ENCODE data around the gene GRM8. TPM values are rescaled to one million over a fixed set of nuclear protein-coding genes. Genes with fewer than 3 reads are reported as not detected.

Gene GRM8
- total RNA-seq (2014; rRNA removed; shearing (Covaris generic); ENCODE audit: low replicate concordance) = not detected in 2 replicates

GRCh38 chr7:127252778-127253280 lies at the start of gene GRM8:
TSS of gene GRM8 (minus strand) at chr7:127252941.
- peak; percentile 70 for DNase-seq (ENCODE audit: low read depth)
- in situ Hi-C loops (cut with HindIII; ENCODE audit: low pct_unique_long_range_greater_than_20kb, low sequenced_read_pairs) = no loop called here

- in situ Hi-C loops (cut with HindIII; ENCODE audit: low pct_unique_long_range_greater_than_20kb, low sequenced_read_pairs) = no loop called here
- DNase-seq (ENCODE audit: low read depth) = no peak
These were observed 38.1 kb upstream of the GRM8 start for GRCh38 chr7:127290801-127291361.

GRCh38 chr7:127290116-127290655 lies 37.4 kb upstream of the GRM8 start:
- DNase-seq (ENCODE audit: low read depth) = no peak
- in situ Hi-C loops (cut with HindIII; ENCODE audit: low pct_unique_long_range_greater_than_20kb, low sequenced_read_pairs) = no loop called here

- no peak for DNase-seq (ENCODE audit: low read depth)
- in situ Hi-C loops (cut with HindIII; ENCODE audit: low pct_unique_long_range_greater_than_20kb, low sequenced_read_pairs) = no loop called here
These were observed 34.4 kb upstream of the GRM8 start for GRCh38 chr7:127287133-127287532.

GRCh38 chr7:127270093-127270492 lies 17.4 kb upstream of the GRM8 start:
- in situ Hi-C loops (cut with HindIII; ENCODE audit: low pct_unique_long_range_greater_than_20kb, low sequenced_read_pairs) = no loop called here

GRCh38 chr7:127266047-127266446 lies 13.3 kb upstream of the GRM8 start:
- DNase-seq (ENCODE audit: low read depth) = no peak
- in situ Hi-C loops (cut with HindIII; ENCODE audit: low pct_unique_long_range_greater_than_20kb, low sequenced_read_pairs) = no loop called here

More at GRCh38 chr7:127270093-127270492, 17.4 kb upstream of the GRM8 start:
- DNase-seq (ENCODE audit: low read depth) = no peak

GRCh38 chr7:127264219-127264618 lies 11.5 kb upstream of the GRM8 start:
- no peak for DNase-seq (ENCODE audit: low read depth)
- in situ Hi-C loops (cut with HindIII; ENCODE audit: low pct_unique_long_range_greater_than_20kb, low sequenced_read_pairs) = no loop called here

- in situ Hi-C loops (cut with HindIII; ENCODE audit: low pct_unique_long_range_greater_than_20kb, low sequenced_read_pairs) = no loop called here
- DNase-seq (ENCODE audit: low read depth) = no peak
These were observed 5.4 kb upstream of the GRM8 start for GRCh38 chr7:127258111-127258510.

- no peak for DNase-seq (ENCODE audit: low read depth)
- in situ Hi-C loops (cut with HindIII; ENCODE audit: low pct_unique_long_range_greater_than_20kb, low sequenced_read_pairs) = no loop called here
These were observed 4.3 kb upstream of the GRM8 start for GRCh38 chr7:127257086-127257485.

GRCh38 chr7:127256041-127256725 lies 3.4 kb upstream of the GRM8 start:
- DNase-seq (ENCODE audit: low read depth) = no peak
- in situ Hi-C loops (cut with HindIII; ENCODE audit: low pct_unique_long_range_greater_than_20kb, low sequenced_read_pairs) = no loop called here

- no peak for DNase-seq (ENCODE audit: low read depth)
- in situ Hi-C loops (cut with HindIII; ENCODE audit: low pct_unique_long_range_greater_than_20kb, low sequenced_read_pairs) = no loop called here
These were observed 1.5 kb upstream of the GRM8 start for GRCh38 chr7:127254163-127254684.

- DNase-seq (ENCODE audit: low read depth) = peak; percentile 65
- in situ Hi-C loops (cut with HindIII; ENCODE audit: low pct_unique_long_range_greater_than_20kb, low sequenced_read_pairs) = no loop called here
These were observed 781 bp upstream of the GRM8 start for GRCh38 chr7:127253281-127254162.

- in situ Hi-C loops (cut with HindIII; ENCODE audit: low pct_unique_long_range_greater_than_20kb, low sequenced_read_pairs) = no loop called here
- no peak for DNase-seq (ENCODE audit: low read depth)
These were observed 396 bp downstream of the GRM8 start for GRCh38 chr7:127252377-127252713.

- DNase-seq (ENCODE audit: low read depth) = peak; percentile 8
- in situ Hi-C loops (cut with HindIII; ENCODE audit: low pct_unique_long_range_greater_than_20kb, low sequenced_read_pairs) = no loop called here
These were observed 1.0 kb downstream of the GRM8 start for GRCh38 chr7:127251465-127252376.

- DNase-seq (ENCODE audit: low read depth) = peak; percentile 8
- in situ Hi-C loops (cut with HindIII; ENCODE audit: low pct_unique_long_range_greater_than_20kb, low sequenced_read_pairs) = no loop called here
These were observed 1.7 kb downstream of the GRM8 start for GRCh38 chr7:127251036-127251464.

GRCh38 chr7:127250312-127251035 lies 2.3 kb downstream of the GRM8 start:
- in situ Hi-C loops (cut with HindIII; ENCODE audit: low pct_unique_long_range_greater_than_20kb, low sequenced_read_pairs) = no loop called here
- DNase-seq (ENCODE audit: low read depth) = peak; percentile 5

GRCh38 chr7:127245607-127246006 lies 7.1 kb downstream of the GRM8 start:
- DNase-seq (ENCODE audit: low read depth) = no peak
- in situ Hi-C loops (cut with HindIII; ENCODE audit: low pct_unique_long_range_greater_than_20kb, low sequenced_read_pairs) = no loop called here

All from Caki2 (cell line).